Calu3 (cell line): Measurements from ENCODE around the gene SMCO4. TPM values are rescaled to one million over a fixed set of nuclear protein-coding genes. Genes with fewer than 3 reads are reported as not detected.

Source experiments
- BruUV-seq: library from RNA; stranded (reverse); fragments of 400-500 nt; replicated peaks from 2 replicates; lab custom pipeline; 2021; lab: Mats Ljungman, UMichigan
- CTCF ChIA-PET: fragments of 300-600 bp; sonication (Branson Sonifier 250); formaldehyde crosslinking; loops from one replicate; lab custom pipeline; 2022; ENCODE audit warnings: antibody characterized with exemption; lab: Charles Lee
- DNase-seq: peaks from one replicate; pipeline ENCODE4 v3.0.0; 2022
- H3K27ac Mint-ChIP-seq: one replicate; pipeline ENCODE4 v1.8.0; 2022; ENCODE audit warnings: mixed read lengths; ENCODE audit not compliant: unreplicated experiment
- H3K27me3 Mint-ChIP-seq: one replicate; pipeline ENCODE4 v1.8.0; 2022; ENCODE audit warnings: mixed read lengths; ENCODE audit not compliant: unreplicated experiment
- H3K36me3 Mint-ChIP-seq: one replicate; pipeline ENCODE4 v1.8.0; 2022; ENCODE audit warnings: mild to moderate bottlenecking, moderate library complexity, mixed read lengths; ENCODE audit not compliant: insufficient read depth, unreplicated experiment
- H3K4me1 Mint-ChIP-seq: one replicate; pipeline ENCODE4 v1.8.0; 2022; ENCODE audit warnings: mild to moderate bottlenecking, low read depth, mixed read lengths; ENCODE audit not compliant: unreplicated experiment
- H3K4me3 Mint-ChIP-seq: one replicate; pipeline ENCODE4 v1.8.0; 2022; ENCODE audit warnings: mild to moderate bottlenecking, low read depth, moderate library complexity, mixed read lengths; ENCODE audit not compliant: unreplicated experiment
- H3K9me3 Mint-ChIP-seq: one replicate; pipeline ENCODE4 v1.8.0; 2022; ENCODE audit warnings: low read depth, mixed read lengths; ENCODE audit not compliant: unreplicated experiment
- intact Hi-C: fragments of 100-400 bp; cut with micrococcal nuclease; formaldehyde crosslinking; loops from one replicate; pipeline ENCODE4 v1.10.0; 2022; ENCODE audit not compliant: unreplicated experiment
- total RNA-seq: library from RNA; stranded (reverse); gene quantifications from 2 replicates; pipeline ENCODE4 v1.2.3, GENCODE V29; 2022
- TF ChIP-seq, protein P1 (sequence below): fragments of 200-600 bp; IDR thresholded peaks from one replicate; pipeline ENCODE4 v1.8.0; 2022; ENCODE audit warnings: antibody characterized with exemption; ENCODE audit not compliant: unreplicated experiment

SMCO4 gene
- total RNA-seq, 1 experiment from 2014 or later = 16.4 TPM

DNA sequence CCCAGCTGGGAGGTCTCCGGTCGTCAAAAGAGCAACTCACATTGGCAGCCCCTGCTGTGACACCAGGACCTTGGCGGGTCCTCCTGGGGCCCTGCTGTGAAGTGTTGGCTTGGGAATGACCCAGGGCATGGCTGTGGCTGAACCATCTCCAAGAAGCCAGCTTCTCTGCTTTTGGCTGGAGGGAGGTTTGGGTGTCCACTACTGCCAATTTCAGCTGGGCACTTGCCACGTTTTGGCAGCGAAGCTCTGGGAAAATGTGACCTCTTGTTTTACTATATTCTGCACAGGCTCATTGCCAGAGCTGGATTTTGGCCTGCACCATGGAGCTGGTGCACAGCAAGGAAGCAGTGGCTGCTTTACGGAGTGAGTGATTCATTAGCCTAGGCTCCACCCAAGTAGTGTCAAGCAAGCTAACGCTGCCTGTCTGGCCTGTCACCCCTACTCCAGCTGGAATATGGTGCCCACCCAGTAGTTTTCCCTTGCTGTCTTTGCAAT, 24.3 kb upstream of the SMCO4 start:
- no peaks in the 10 kb centered on the region for H3K36me3 Mint-ChIP-seq
- intact Hi-C loops = no loop called here
- CTCF ChIA-PET = no interaction called here
- H3K9me3 Mint-ChIP-seq = no peaks in the 10 kb centered on the region
- no peak for DNase-seq
- no TSS peak for BruUV-seq
- H3K4me3 Mint-ChIP-seq = no peak overlapping the region
- no peaks in the 10 kb centered on the region for H3K4me1 Mint-ChIP-seq
- TF ChIP-seq, protein P1, sequence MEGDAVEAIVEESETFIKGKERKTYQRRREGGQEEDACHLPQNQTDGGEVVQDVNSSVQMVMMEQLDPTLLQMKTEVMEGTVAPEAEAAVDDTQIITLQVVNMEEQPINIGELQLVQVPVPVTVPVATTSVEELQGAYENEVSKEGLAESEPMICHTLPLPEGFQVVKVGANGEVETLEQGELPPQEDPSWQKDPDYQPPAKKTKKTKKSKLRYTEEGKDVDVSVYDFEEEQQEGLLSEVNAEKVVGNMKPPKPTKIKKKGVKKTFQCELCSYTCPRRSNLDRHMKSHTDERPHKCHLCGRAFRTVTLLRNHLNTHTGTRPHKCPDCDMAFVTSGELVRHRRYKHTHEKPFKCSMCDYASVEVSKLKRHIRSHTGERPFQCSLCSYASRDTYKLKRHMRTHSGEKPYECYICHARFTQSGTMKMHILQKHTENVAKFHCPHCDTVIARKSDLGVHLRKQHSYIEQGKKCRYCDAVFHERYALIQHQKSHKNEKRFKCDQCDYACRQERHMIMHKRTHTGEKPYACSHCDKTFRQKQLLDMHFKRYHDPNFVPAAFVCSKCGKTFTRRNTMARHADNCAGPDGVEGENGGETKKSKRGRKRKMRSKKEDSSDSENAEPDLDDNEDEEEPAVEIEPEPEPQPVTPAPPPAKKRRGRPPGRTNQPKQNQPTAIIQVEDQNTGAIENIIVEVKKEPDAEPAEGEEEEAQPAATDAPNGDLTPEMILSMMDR = no peak
- H3K27ac Mint-ChIP-seq = no peak overlapping the region
- no peaks in the 10 kb centered on the region for H3K27me3 Mint-ChIP-seq

DNA sequence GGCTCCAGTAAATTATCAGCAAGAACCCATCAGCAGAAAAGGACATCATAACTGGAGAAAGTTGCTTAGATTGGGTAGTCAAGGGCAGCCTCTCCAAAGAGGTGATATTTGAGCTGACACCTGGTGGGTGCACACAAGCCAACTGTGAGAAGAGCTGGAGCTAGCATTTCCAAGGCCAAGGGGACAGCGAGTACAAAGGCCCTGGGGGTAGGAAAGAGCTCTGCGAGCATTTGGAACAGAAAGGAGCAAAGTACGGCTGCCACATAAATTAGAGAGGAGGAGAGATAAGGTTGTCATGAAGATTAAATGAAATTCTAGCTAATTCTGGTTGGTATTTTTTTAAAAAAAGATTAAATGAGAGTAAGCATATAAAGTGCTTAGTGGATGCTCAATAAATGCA, 21.7 kb upstream of the SMCO4 start:
- Mint-ChIP-seq H3K9me3 (no peaks in the 10 kb centered on the region), H3K4me1 (no peaks in the 10 kb centered on the region), H3K27me3 (no peaks in the 10 kb centered on the region), H3K36me3 (no peaks in the 10 kb centered on the region), H3K4me3 (no peak overlapping the region), H3K27ac (no peak overlapping the region)
- no peak for DNase-seq
- TF ChIP-seq, protein P1 = no peak
- CTCF ChIA-PET = interaction anchor here (0.6 to 1.5 kb wide), 2 partner anchors 10 to 26 kb away, joined by 3 to 6 read pairs; no protein-coding TSS in a partner anchor
- intact Hi-C loops = no loop called here
- no TSS peak for BruUV-seq

DNA sequence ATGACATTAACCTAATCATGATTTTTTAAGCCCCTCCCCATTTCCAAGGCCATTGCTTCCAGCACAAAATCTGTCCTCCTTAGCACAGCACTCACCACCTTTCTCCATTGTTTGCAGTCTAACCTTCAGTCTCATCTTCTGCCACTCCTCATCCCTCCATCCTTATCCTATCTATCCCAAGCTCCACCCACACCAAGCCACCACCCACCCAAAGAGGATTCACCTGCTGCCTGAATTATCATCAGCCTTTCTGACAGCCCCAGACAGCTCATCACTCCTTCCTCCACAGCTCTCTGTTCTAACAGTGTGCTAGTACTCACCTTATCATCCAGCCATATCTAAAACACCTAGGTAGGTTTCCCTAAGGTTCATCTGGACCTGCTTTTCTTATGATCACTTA, 20.7 kb upstream of the SMCO4 start:
- no peaks in the 10 kb centered on the region for H3K9me3 Mint-ChIP-seq
- no peaks in the 10 kb centered on the region for H3K4me1 Mint-ChIP-seq
- H3K4me3 Mint-ChIP-seq = no peak overlapping the region
- no peak for DNase-seq
- CTCF ChIA-PET = interaction anchor here (1.5 kb wide), 1 partner anchor 9 kb away, joined by 3 read pairs; no protein-coding TSS in a partner anchor
- H3K36me3 Mint-ChIP-seq = no peaks in the 10 kb centered on the region
- TF ChIP-seq, protein P1 = no peak
- intact Hi-C loops = no loop called here
- BruUV-seq = no TSS peak
- no peak overlapping the region for H3K27ac Mint-ChIP-seq
- no peaks in the 10 kb centered on the region for H3K27me3 Mint-ChIP-seq

DNA sequence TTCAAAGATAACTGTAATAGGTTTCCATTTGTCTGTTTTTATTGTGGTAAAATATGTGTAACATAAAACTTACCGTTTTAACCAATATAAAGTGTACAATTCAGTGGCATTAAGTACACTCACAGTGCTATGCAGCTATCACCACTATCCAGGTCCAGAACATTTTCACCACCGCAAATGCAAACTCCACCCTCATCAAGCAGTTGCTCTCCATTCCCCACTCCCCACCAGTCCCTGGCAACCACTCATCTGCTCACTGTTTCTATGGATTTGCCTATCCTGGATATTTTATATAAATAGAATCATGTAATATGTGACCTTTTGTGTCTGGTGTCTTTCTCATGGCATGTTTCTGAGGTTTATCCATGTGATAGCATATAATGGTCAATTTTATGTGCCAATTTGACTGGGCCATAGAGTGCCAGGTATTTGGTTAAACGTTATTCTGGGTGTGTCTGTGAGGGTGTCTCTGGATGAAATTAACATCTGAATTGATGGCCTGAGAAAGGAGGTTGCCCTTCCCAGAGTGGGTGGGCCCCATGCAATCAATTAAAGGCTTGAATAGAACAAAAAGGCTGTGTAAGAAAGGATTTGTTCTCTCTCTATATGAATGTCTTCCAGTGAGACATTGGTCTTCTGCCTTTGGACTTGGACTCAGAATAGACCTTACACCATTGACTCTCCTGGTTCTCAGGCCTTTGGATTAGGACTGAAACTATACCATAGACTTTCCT, 17.2 kb upstream of the SMCO4 start:
- CTCF ChIA-PET = no interaction called here
- Mint-ChIP-seq H3K9me3 (no peaks in the 10 kb centered on the region), H3K27ac (no peak overlapping the region), H3K36me3 (no peaks in the 10 kb centered on the region), H3K27me3 (no peaks in the 10 kb centered on the region), H3K4me1 (no peaks in the 10 kb centered on the region), H3K4me3 (no peak overlapping the region)
- TF ChIP-seq, protein P1 = no peak
- no peak for DNase-seq
- no TSS peak for BruUV-seq
- intact Hi-C loops = no loop called here
